ENCODE measurements around the gene RNF150.

Gene RNF150

GRCh38 chr4:140874056-140874455 lies 259.2 kb downstream of the RNF150 start:
- Histone ChIP-seq H3K27me3 (ENCODE audit: control insufficient read depth, insufficient read depth, low read length, poor library complexity, severe bottlenecking) (no peaks in the 10 kb centered on the region), H3K36me3 (ENCODE audit: control insufficient read depth, insufficient read depth, low read length) (no peaks in the 10 kb centered on the region), H3K9me3 (ENCODE audit: control insufficient read depth, low read length) (no peaks in the 10 kb centered on the region), H3K4me1 (ENCODE audit: control insufficient read depth, insufficient read depth, low read length) (peaks cover 6% of the 10 kb centered on the region), H3K4me3 (ENCODE audit: insufficient read depth, low read depth, low read length) (no peak overlapping the region), H3K27ac (ENCODE audit: insufficient read depth, low read depth, low read length, poor library complexity, severe bottlenecking) (no peak overlapping the region)
- 88 to 100% methylated on average over 1 of the region's 1 CpG for WGBS, 2 experiments

- Histone ChIP-seq H3K36me3 (ENCODE audit: control insufficient read depth, insufficient read depth, low read length) (no peaks in the 10 kb centered on the region), H3K4me1 (ENCODE audit: control insufficient read depth, insufficient read depth, low read length) (peaks cover 6% of the 10 kb centered on the region), H3K4me3 (ENCODE audit: insufficient read depth, low read depth, low read length) (no peak overlapping the region), H3K27ac (ENCODE audit: insufficient read depth, low read depth, low read length, poor library complexity, severe bottlenecking) (no peak overlapping the region), H3K27me3 (ENCODE audit: control insufficient read depth, insufficient read depth, low read length, poor library complexity, severe bottlenecking) (no peaks in the 10 kb centered on the region), H3K9me3 (ENCODE audit: control insufficient read depth, low read length) (no peaks in the 10 kb centered on the region)
- no CpG with 5 or more reads among the region's 1 CpG for WGBS, 2 experiments
Observed at GRCh38 chr4:140871368-140871767, 261.9 kb downstream of the RNF150 start.

- Histone ChIP-seq H3K27ac (ENCODE audit: insufficient read depth, low read depth, low read length, poor library complexity, severe bottlenecking) (no peak overlapping the region), H3K4me3 (ENCODE audit: insufficient read depth, low read depth, low read length) (no peak overlapping the region), H3K4me1 (ENCODE audit: control insufficient read depth, insufficient read depth, low read length) (no peaks in the 10 kb centered on the region), H3K27me3 (ENCODE audit: control insufficient read depth, insufficient read depth, low read length, poor library complexity, severe bottlenecking) (no peaks in the 10 kb centered on the region), H3K9me3 (ENCODE audit: control insufficient read depth, low read length) (no peaks in the 10 kb centered on the region), H3K36me3 (ENCODE audit: control insufficient read depth, insufficient read depth, low read length) (no peaks in the 10 kb centered on the region)
- 88 to 89% methylated on average over 4 of the region's 5 CpGs for WGBS, 2 experiments
Observed at GRCh38 chr4:140870427-140870826, 262.8 kb downstream of the RNF150 start.

- H3K27me3 ChIP-seq (ENCODE audit: control insufficient read depth, insufficient read depth, low read length, poor library complexity, severe bottlenecking): no peaks in the 10 kb centered on the region
- H3K4me3 ChIP-seq (ENCODE audit: insufficient read depth, low read depth, low read length): no peak overlapping the region
- H3K27ac ChIP-seq (ENCODE audit: insufficient read depth, low read depth, low read length, poor library complexity, severe bottlenecking): no peak overlapping the region
- no peaks in the 10 kb centered on the region for H3K4me1 ChIP-seq (ENCODE audit: control insufficient read depth, insufficient read depth, low read length)
- no peaks in the 10 kb centered on the region for H3K36me3 ChIP-seq (ENCODE audit: control insufficient read depth, insufficient read depth, low read length)
- WGBS, 2 experiments: no CpG with 5 or more reads among the region's 1 CpG
- H3K9me3 ChIP-seq (ENCODE audit: control insufficient read depth, low read length): no peaks in the 10 kb centered on the region
Observed at GRCh38 chr4:140869446-140869845, 263.8 kb downstream of the RNF150 start.

GRCh38 chr4:140867356-140867755 lies 265.9 kb downstream of the RNF150 start:
- 81 to 94% methylated on average over 3 of the region's 3 CpGs for WGBS, 2 experiments
- Histone ChIP-seq H3K4me3 (ENCODE audit: insufficient read depth, low read depth, low read length) (no peak overlapping the region), H3K27me3 (ENCODE audit: control insufficient read depth, insufficient read depth, low read length, poor library complexity, severe bottlenecking) (no peaks in the 10 kb centered on the region), H3K9me3 (ENCODE audit: control insufficient read depth, low read length) (no peaks in the 10 kb centered on the region), H3K4me1 (ENCODE audit: control insufficient read depth, insufficient read depth, low read length) (no peaks in the 10 kb centered on the region), H3K36me3 (ENCODE audit: control insufficient read depth, insufficient read depth, low read length) (no peaks in the 10 kb centered on the region), H3K27ac (ENCODE audit: insufficient read depth, low read depth, low read length, poor library complexity, severe bottlenecking) (no peak overlapping the region)

DNA sequence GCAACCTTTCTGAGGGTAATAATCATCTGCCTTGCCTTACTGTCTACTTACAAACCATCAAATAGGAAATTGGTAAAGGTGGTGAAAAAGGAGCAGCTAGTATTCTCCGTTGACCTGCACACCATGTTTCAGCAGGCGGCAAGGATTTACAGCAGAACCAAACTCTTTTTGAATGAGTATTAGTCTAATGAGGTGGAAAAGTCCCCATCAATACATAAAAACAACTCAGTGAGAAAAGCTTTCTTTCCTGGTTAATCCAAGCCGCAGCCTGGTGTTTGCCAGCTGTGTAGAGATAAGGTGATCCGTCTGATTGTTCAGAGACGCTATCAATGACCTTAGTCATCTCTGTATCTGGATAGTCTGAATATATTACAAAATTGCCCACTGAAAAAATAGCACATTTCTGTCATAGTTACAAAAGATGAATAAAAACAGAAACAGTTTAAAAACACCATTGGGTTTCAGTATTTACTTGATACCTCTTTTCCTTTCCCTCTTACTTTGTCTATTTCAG lies 266.7 kb downstream of the RNF150 start:
- H3K27ac ChIP-seq (ENCODE audit: insufficient read depth, low read depth, low read length, poor library complexity, severe bottlenecking): no peak overlapping the region
- H3K4me1 ChIP-seq (ENCODE audit: control insufficient read depth, insufficient read depth, low read length): no peaks in the 10 kb centered on the region
- H3K4me3 ChIP-seq (ENCODE audit: insufficient read depth, low read depth, low read length): no peak overlapping the region
- WGBS, 2 experiments: 61 to 82% methylated on average over 3 to 5 of the region's 5 CpGs
- no peaks in the 10 kb centered on the region for H3K9me3 ChIP-seq (ENCODE audit: control insufficient read depth, low read length)
- H3K27me3 ChIP-seq (ENCODE audit: control insufficient read depth, insufficient read depth, low read length, poor library complexity, severe bottlenecking): no peaks in the 10 kb centered on the region
- H3K36me3 ChIP-seq (ENCODE audit: control insufficient read depth, insufficient read depth, low read length): no peaks in the 10 kb centered on the region

DNA sequence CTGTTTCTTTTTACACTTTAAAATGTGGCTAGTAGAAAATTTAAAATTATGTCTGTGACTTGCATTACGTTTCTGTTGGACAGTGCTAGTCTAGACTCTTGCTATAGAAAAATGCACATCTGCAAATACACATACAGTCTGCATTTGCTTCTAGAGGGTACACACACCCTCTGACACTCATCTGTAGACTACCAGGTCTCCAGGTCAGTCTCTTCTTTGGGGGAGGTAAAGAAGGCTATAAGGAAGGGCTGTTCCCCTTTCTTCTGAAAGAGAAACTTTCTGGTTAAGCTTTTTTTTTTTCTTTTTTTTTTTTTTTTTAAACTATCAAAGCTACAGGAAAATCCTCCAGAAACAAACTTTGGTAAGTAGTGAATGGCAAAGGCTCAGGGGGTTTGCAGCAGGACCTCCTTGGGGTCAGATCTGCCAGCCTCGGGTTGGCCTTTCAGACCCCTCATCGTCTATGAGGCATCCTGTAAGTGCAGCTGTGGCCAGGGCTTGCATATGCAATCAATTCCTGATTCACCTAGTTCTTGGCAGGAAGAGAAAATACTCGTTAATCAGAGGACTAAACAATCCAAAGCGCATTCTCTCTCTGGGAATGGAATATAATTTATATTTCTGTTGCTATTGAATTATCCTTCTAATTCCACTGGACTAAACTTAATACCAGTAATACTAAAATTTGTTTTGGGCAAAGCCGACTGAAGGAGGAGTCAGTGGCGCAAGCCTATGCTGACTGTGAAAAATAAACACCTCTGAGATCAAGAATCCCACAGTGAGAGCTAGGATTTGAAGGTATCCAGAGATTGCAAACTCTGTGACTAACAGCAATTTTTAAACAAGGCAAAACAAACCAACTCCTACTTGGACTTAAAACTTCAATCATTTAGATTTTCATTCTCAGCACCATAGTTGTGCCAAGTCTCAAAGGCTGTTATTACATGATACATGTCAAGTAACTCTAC lies 267.7 kb downstream of the RNF150 start:
- Histone ChIP-seq H3K27me3 (ENCODE audit: control insufficient read depth, insufficient read depth, low read length, poor library complexity, severe bottlenecking) (no peaks in the 10 kb centered on the region), H3K4me1 (ENCODE audit: control insufficient read depth, insufficient read depth, low read length) (no peaks in the 10 kb centered on the region), H3K36me3 (ENCODE audit: control insufficient read depth, insufficient read depth, low read length) (no peaks in the 10 kb centered on the region), H3K27ac (ENCODE audit: insufficient read depth, low read depth, low read length, poor library complexity, severe bottlenecking) (no peak overlapping the region), H3K9me3 (ENCODE audit: control insufficient read depth, low read length) (no peaks in the 10 kb centered on the region), H3K4me3 (ENCODE audit: insufficient read depth, low read depth, low read length) (no peak overlapping the region)
- WGBS, 2 experiments: 88 to 90% methylated on average over 6 to 7 of the region's 7 CpGs

DNA sequence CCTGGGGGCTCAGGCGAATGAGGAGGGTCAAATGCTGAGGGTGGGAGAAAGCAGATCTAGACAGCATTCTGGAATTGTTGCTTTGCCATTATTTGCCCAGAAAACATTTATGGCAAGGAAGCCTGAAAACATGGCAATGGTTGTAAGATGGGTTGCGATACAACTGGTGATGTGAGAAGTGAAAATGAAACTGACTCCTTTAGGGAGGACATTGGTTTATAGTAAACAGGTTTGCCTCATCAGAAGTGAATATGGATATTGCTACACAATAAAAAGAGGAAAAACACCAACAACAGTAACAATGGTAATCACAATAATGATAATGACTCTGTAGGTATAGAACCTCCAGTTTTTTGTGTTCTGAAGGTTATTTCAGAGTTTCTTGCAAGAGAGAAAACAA lies 270.1 kb downstream of the RNF150 start:
- no peaks in the 10 kb centered on the region for H3K27me3 ChIP-seq (ENCODE audit: control insufficient read depth, insufficient read depth, low read length, poor library complexity, severe bottlenecking)
- no peaks in the 10 kb centered on the region for H3K36me3 ChIP-seq (ENCODE audit: control insufficient read depth, insufficient read depth, low read length)
- 94 to 97% methylated on average over 2 of the region's 2 CpGs for WGBS, 2 experiments

GRCh38 chr4:140862177-140862442 lies 271.2 kb downstream of the RNF150 start:
- Histone ChIP-seq H3K9me3 (ENCODE audit: control insufficient read depth, low read length) (no peaks in the 10 kb centered on the region), H3K4me1 (ENCODE audit: control insufficient read depth, insufficient read depth, low read length) (no peaks in the 10 kb centered on the region), H3K27ac (ENCODE audit: insufficient read depth, low read depth, low read length, poor library complexity, severe bottlenecking) (no peak overlapping the region), H3K4me3 (ENCODE audit: insufficient read depth, low read depth, low read length) (no peak overlapping the region), H3K27me3 (ENCODE audit: control insufficient read depth, insufficient read depth, low read length, poor library complexity, severe bottlenecking) (no peaks in the 10 kb centered on the region), H3K36me3 (ENCODE audit: control insufficient read depth, insufficient read depth, low read length) (no peaks in the 10 kb centered on the region)
- WGBS, 2 experiments: 83 to 90% methylated on average over 3 to 4 of the region's 4 CpGs

More for the DNA sequence above, 270.1 kb downstream of the RNF150 start:
- Histone ChIP-seq H3K4me3 (ENCODE audit: insufficient read depth, low read depth, low read length) (no peak overlapping the region), H3K27ac (ENCODE audit: insufficient read depth, low read depth, low read length, poor library complexity, severe bottlenecking) (no peak overlapping the region), H3K4me1 (ENCODE audit: control insufficient read depth, insufficient read depth, low read length) (no peaks in the 10 kb centered on the region), H3K9me3 (ENCODE audit: control insufficient read depth, low read length) (no peaks in the 10 kb centered on the region)

DNA sequence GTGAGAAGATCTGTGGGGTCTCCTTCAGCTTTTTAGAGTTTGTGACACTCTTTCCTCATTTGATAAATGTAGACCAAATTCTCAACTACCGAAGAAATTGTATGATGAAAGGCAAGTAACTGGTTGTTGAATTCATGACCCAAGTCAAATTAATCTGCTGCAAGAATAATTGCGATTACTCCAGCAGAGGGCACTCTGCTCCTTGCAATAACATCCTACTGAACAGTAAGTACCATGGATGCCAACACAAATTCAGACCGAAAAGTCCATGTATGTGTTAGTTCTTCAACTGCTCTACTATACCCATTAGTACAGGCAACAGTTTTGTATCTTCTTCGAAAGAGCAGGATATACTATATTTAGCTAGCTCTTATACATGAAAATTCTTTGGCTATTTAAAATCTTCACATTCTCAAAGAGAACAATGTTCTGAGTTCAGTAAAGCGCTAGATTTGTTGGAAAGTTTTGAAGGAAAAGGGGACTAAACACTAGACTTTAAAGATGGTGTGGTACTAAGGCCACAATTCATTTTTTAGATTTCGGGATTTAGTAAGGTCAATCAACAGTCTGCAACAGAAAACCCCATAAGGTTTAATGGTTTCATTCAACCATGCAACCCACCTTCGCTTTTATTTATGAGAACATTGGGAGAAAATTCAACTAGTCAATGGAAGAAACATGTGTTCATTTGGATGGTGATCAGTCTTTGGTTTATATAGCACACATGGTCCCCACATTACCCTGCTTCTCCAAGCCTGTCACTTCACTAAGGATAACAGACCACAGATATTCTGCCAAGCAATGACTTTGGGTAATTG lies 271.7 kb downstream of the RNF150 start:
- H3K27me3 ChIP-seq (ENCODE audit: control insufficient read depth, insufficient read depth, low read length, poor library complexity, severe bottlenecking): no peaks in the 10 kb centered on the region
- no peaks in the 10 kb centered on the region for H3K9me3 ChIP-seq (ENCODE audit: control insufficient read depth, low read length)
- no peak overlapping the region for H3K27ac ChIP-seq (ENCODE audit: insufficient read depth, low read depth, low read length, poor library complexity, severe bottlenecking)
- no peaks in the 10 kb centered on the region for H3K36me3 ChIP-seq (ENCODE audit: control insufficient read depth, insufficient read depth, low read length)
- peaks cover 3% of the 10 kb centered on the region for H3K4me1 ChIP-seq (ENCODE audit: control insufficient read depth, insufficient read depth, low read length)
- 65% methylated on average over 5 to 7 of the region's 7 CpGs for WGBS, 2 experiments
- no peak overlapping the region for H3K4me3 ChIP-seq (ENCODE audit: insufficient read depth, low read depth, low read length)

Data from ectodermal cell (in vitro differentiated cells).